Urinary bladder (tissue), 4 donors: Measurements from ENCODE around the gene TBL2. TPM values are rescaled to one million over a fixed set of nuclear protein-coding genes. Genes with fewer than 3 reads are reported as not detected.
A peak's percentile ranks its signal among the peaks of the same experiment; 100 is the strongest.
"Not testable (repeated sequence)": the region's sequence is repeated elsewhere in the genome, so short reads cannot be mapped to it uniquely, and the experiment has no call there.

Experiments
- DNase-seq: peaks from one replicate; pipeline ENCODE4 v3.0.0-alpha.2; 2015; ENCODE audit errors: extremely low spot score
- H3K27ac ChIP-seq: one replicate; pipeline ENCODE4 v1.5.1; 2013; ENCODE audit warnings: low read depth, mild to moderate bottlenecking, moderate library complexity
- H3K36me3 ChIP-seq: one replicate; pipeline ENCODE4 v1.6.1; 2013; ENCODE audit warnings: mild to moderate bottlenecking, moderate library complexity; ENCODE audit not compliant: insufficient read depth
- H3K4me1 ChIP-seq: one replicate; pipeline ENCODE4 v1.6.1; 2013; ENCODE audit warnings: mild to moderate bottlenecking, moderate library complexity; ENCODE audit not compliant: insufficient read depth
- H3K4me3 ChIP-seq: one replicate; pipeline ENCODE4 v1.5.1; 2013; ENCODE audit warnings: low read depth, low read length
- WGBS: extraction: QIAGEN DNeasy Blood & Tissue Kit; methylation state at CpG from one replicate; pipeline ENCODE4 v1.1.7; 2013; 5-methylcytosine and 5-hydroxymethylcytosine counted together
- polyA plus RNA-seq: library from polyadenylated mRNA; stranded (reverse); fragments of 200-250 nt; gene quantifications from one replicate; pipeline ENCODE4 v1.2.3, GENCODE V29; 2013
- total RNA-seq: library from RNA; depleted of rRNA; stranded (reverse); fragments of >200 nt; gene quantifications from one replicate; pipeline ENCODE4 v1.2.3, GENCODE V29; 2014
- donor health status: healthy with polysubstance abuse.
- donor health status: healthy.

Gene TBL2
- total and polyA plus RNA-seq, 2 donors: 26.4 to 57.1 TPM

DNA sequence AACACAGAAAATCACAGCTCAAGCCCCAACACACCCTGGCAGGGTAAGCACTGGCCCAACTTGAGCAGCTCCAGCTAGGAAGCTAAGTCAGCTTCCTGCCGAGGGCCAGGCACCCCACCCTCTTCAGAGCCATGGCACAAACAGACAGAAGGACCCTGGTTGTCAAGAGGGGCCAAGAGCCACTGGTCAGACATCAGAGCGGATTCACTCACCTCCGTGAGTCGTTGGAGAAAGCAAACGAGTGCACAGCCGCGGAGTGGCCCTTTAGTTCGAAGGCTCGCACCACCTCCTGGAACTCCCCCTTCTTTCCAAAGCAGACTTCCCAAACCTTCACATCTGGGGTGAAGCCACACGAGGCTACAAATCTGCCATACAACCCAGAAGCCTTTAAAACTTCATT, 7.4 kb downstream of the TBL2 start:
- DNase-seq: no peak
- Histone ChIP-seq H3K4me3 (no peak overlapping the region), H3K27ac (no peak overlapping the region), H3K36me3 (peaks cover 5% of the 10 kb centered on the region), H3K4me1 (no peaks in the 10 kb centered on the region)
- WGBS: 93% methylated on average over 10 of the region's 10 CpGs

- 97% methylated on average over 22 of the region's 22 CpGs for WGBS
- Histone ChIP-seq H3K36me3 (peaks cover 5% of the 10 kb centered on the region), H3K27ac (no peak overlapping the region), H3K4me3 (no peak overlapping the region), H3K4me1 (no peaks in the 10 kb centered on the region)
- DNase-seq: no peak
Measured at GRCh38 chr7:73570521-73570920, 7.9 kb downstream of the TBL2 start.

- H3K4me1 ChIP-seq: no peaks in the 10 kb centered on the region
- H3K4me3 ChIP-seq: no peak overlapping the region
- no peak for DNase-seq
- H3K36me3 ChIP-seq: peaks cover 5% of the 10 kb centered on the region
- WGBS: 73% methylated on average over 5 of the region's 5 CpGs
- no peak overlapping the region for H3K27ac ChIP-seq
Measured at GRCh38 chr7:73569042-73569608, 9.3 kb downstream of the TBL2 start.

DNA sequence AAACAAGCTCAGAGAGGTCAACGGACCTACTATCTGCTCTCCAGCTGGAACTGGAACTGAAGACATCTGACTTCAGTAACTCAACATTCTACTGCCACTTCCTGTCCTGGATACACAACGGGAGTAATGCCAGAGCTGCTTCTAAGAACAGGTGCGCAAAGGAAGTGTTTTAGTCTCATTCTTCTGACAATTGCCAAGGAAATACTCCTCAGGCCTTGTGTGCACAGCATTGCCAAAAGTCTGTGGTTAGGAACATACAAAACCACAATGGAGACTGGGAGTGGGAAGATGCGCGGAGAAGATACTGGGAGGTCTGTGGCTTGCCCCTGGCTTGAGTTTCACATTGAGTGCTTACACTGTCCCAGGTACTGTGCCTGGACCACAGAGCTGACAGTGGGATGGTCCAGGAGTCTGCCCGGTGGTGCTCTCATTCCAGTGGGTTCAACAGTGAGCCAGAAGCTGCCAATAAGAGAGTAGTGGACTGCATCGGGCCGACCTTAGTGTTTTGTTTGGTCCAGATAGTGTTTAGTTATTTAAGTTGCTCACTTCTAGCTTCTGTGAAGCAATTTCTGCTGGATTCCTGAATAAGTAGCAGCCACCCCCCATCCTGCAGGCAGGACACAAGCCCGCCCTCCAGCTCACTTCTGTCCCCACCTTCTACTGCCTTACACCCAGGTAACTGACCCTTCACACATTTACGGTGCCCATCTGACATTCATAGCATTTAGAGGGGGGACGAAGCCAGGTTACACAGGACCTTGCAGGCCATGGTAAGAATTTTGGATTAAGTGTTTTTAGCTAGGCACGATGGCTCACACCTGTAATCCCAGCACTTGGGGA, 10.3 kb downstream of the TBL2 start:
- Histone ChIP-seq H3K27ac (no peak overlapping the region), H3K36me3 (peaks cover 5% of the 10 kb centered on the region), H3K4me1 (no peaks in the 10 kb centered on the region), H3K4me3 (no peak overlapping the region)
- DNase-seq: no peak
- 77% methylated on average over 12 of the region's 12 CpGs for WGBS

GRCh38 chr7:73567140-73567539, 11.2 kb downstream of the TBL2 start:
- no peak for DNase-seq
- Histone ChIP-seq H3K4me3 (no peak overlapping the region), H3K36me3 (peaks cover 5% of the 10 kb centered on the region), H3K4me1 (no peaks in the 10 kb centered on the region), H3K27ac (no peak overlapping the region)
- 91% methylated on average over 4 of the region's 4 CpGs for WGBS

DNA sequence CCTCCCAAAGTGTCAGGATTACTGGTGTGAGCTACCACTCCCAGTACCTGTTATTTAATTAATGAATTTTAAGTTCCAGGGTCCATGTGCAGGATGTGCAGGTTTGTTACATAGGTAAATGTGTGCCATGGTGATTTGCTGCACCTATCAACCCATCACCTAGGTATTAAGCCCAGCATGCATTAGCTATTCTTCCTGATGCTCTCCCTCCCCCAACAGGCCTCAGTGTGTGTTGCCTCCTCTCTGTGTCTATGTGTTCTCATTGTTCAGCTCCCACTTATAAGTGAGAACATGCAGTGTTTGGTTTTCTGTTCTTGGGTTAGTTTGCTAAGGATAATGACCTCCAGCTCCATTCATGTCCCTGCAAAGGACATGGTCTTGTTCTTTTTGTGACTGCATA, 11.9 kb downstream of the TBL2 start:
- not testable (repeated sequence) for DNase-seq, H3K4me3 ChIP-seq, H3K27ac ChIP-seq

GRCh38 chr7:73565675-73566340, 12.6 kb downstream of the TBL2 start:
- no peak overlapping the region for H3K27ac ChIP-seq
- H3K4me3 ChIP-seq: no peak overlapping the region

More for the DNA sequence above, 11.9 kb downstream of the TBL2 start:
- H3K36me3 ChIP-seq, H3K4me1 ChIP-seq: not testable (repeated sequence)

DNA sequence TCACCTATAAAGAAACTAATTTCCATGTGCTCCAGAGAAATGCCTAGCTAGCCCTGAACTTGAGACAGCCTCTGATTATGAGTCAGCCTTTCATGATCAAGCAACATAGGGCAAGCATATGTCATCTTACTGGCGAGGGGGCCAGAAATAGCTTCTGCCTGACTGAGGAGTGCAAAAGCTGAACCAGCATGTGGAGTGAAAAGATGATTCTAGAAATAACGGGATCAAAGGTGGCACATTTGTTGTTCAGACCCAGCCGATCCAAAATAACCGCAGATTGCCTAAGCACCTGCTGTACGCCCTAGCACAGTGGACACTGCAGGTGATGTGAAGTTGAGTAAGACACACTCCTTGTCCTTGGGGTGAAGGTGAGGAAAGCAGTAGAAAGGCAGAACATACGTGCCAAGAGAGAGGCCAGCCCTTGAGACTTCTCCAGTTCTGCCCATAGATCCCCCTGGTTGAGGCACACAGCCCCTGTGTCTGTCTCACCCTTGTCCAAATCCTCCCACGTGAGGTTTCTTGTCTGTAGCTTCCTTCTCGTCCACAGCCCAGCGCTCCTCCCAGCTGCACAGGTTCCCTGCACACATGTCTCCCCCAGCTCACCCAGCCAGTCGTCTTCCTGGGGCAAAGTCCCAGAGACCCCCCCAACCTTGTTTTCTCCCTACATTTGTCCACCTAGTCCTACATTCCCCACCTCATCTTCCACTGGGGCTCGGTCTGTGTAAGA, 18.1 kb downstream of the TBL2 start:
- H3K36me3 ChIP-seq: no peaks in the 10 kb centered on the region
- 60% methylated on average over 11 of the region's 11 CpGs for WGBS
- H3K4me1 ChIP-seq: no peaks in the 10 kb centered on the region
- DNase-seq: no peak
- no peak overlapping the region for H3K27ac ChIP-seq
- H3K4me3 ChIP-seq: no peak overlapping the region

More at GRCh38 chr7:73565675-73566340, 12.6 kb downstream of the TBL2 start:
- peaks cover 4% of the 10 kb centered on the region for H3K36me3 ChIP-seq
- H3K4me1 ChIP-seq: no peaks in the 10 kb centered on the region
- no peak for DNase-seq
- 71% methylated on average over 7 of the region's 7 CpGs for WGBS

GRCh38 chr7:73557397-73558257, 20.8 kb downstream of the TBL2 start, which contains the start of gene BCL7B:
Gene BCL7B, minus strand, starts transcription at chr7:73557690. Its CDS starts 112 bp downstream, at chr7:73557578.
- no peak for DNase-seq
- H3K36me3 ChIP-seq: no peaks in the 10 kb centered on the region
- WGBS: 5% methylated on average over 83 of the region's 83 CpGs
- H3K4me3 ChIP-seq: peak within 1 kb of the TSS; percentile 83
- H3K27ac ChIP-seq: peak within 1 kb of the TSS; percentile 98
- H3K4me1 ChIP-seq: no peaks in the 10 kb centered on the region

DNA sequence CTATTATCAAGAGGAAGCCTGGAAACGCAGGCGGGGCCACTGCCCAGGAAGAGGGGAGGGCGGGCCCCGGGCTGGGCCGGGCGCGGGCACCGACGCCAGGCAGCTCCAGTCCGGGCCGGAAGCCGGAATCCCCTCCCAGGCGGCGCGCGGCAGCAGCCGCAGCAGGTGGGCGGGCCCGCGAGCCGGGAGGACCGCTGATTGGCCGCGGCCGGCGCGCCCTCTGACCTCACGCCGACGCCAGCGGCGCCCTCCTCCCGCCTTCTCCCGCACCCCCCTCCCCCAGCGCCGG, 21.3 kb downstream of the TBL2 start:
- Histone ChIP-seq H3K27ac (peak overlapping the region; percentile 98), H3K36me3 (no peaks in the 10 kb centered on the region), H3K4me1 (no peaks in the 10 kb centered on the region), H3K4me3 (peak overlapping the region; percentile 83)
- under 1% methylated on average over 36 of the region's 36 CpGs for WGBS
- DNase-seq: peak; percentile 61

DNA sequence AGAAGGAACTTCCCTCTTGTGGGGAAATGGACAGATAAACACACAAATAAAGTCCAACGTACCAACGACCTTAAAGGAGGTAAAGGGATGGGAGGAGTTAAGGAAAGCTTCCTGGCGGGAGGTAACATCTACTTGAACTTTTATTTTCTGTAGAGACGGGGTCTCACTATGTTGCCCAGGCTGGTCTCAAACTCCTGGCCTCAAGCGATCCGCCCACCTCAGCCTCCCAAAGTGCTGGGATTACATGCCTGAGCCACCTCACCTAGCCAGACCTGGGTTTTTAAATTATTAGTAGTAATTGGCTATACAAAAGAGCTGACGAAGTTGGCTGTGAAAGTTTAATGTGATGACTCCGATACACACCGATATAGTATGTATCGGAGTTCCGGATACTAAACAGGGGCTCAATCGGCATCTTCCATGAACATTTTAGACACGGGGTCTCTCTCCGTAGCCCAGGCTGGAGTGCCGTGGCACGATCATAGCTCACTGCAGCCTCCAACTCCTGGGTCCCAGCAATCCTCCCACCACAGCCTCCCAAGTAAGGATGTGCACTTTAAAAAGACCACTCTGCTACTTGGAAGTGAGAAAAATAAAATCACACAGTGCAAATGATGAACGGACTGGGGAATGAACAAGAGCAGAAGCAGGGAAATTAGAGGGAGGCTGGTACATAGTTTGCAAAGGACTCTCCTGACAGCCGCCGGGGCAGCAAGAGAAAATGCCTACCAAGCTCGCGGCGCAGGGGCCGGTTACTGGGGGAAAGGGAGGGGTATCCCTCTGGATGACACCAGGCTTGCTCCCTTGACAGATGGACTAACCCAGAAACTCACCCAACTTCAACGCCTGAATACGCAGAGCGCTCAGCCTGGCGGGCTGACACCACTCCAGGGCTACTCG, 21.9 kb downstream of the TBL2 start:
- H3K36me3 ChIP-seq: no peaks in the 10 kb centered on the region
- peak overlapping the region; percentile 83 for H3K4me3 ChIP-seq
- 25% methylated on average over 28 of the region's 28 CpGs for WGBS
- DNase-seq: no peak
- H3K27ac ChIP-seq: peak overlapping the region; percentile 75
- no peaks in the 10 kb centered on the region for H3K4me1 ChIP-seq

GRCh38 chr7:73555411-73555982, 22.9 kb downstream of the TBL2 start:
- Histone ChIP-seq H3K36me3 (no peaks in the 10 kb centered on the region), H3K4me1 (no peaks in the 10 kb centered on the region), H3K27ac (no peak overlapping the region), H3K4me3 (no peak overlapping the region)
- DNase-seq: no peak
- 63% methylated on average over 6 of the region's 6 CpGs for WGBS
